ENCODE measurements around the gene LANCL3.

The LANCL3 gene

GRCh38 chrX:37662181-37662580 lies 90.7 kb downstream of the LANCL3 start:
- Histone ChIP-seq H3K9me3 (ENCODE audit: control insufficient read depth, low read length) (no peaks in the 10 kb centered on the region), H3K4me3 (ENCODE audit: insufficient read depth in 1 of 2, low read depth in 1 of 2, low read length in 2 of 2) (no peak overlapping the region), H3K79me1 (replicated peaks; ENCODE audit: low read length, poor library complexity, severe bottlenecking) (no peaks in the 10 kb centered on the region), H3K23ac (ENCODE audit: low read length in 2 of 2) (no peak overlapping the region), H3K4me2 (ENCODE audit: low read length, poor library complexity, severe bottlenecking) (no peak overlapping the region), H3K27me3 (ENCODE audit: control insufficient read depth in 1 of 2, insufficient read depth in 1 of 2, low read length in 2 of 2) (no peaks in the 10 kb centered on the region), H2BK5ac (ENCODE audit: low read depth, low read length, poor library complexity, severe bottlenecking) (no peak overlapping the region), H2BK120ac (ENCODE audit: low read depth, low read length) (no peak overlapping the region), H2AK5ac (ENCODE audit: low read length, severe bottlenecking) (no peak overlapping the region), H3K36me3 (ENCODE audit: control insufficient read depth in 1 of 2, insufficient read depth in 2 of 2, low read depth in 1 of 2, low read length in 2 of 2) (no peaks in the 10 kb centered on the region), H3K9ac (ENCODE audit: low read length) (no peak overlapping the region), H3K18ac (ENCODE audit: low read depth in 1 of 2, low read length in 2 of 2) (no peak overlapping the region), H3K27ac (ENCODE audit: low read length, poor library complexity, severe bottlenecking) (no peak overlapping the region), H3K14ac (ENCODE audit: low read length in 2 of 2) (no peak overlapping the region), H2AFZ (ENCODE audit: low read depth, low read length) (no peak overlapping the region), H2BK15ac (ENCODE audit: low read depth, poor library complexity, severe bottlenecking) (no peak overlapping the region), H3K4me1 (ENCODE audit: control insufficient read depth, insufficient read depth, low read depth, low read length) (no peaks in the 10 kb centered on the region), H2BK12ac (ENCODE audit: low read length in 2 of 2) (no peak overlapping the region), H4K8ac (ENCODE audit: low read length) (no peak overlapping the region), H3K4ac (ENCODE audit: low read depth in 1 of 2, low read length in 2 of 2) (no peak overlapping the region), H4K91ac (ENCODE audit: low read length) (no peak overlapping the region)
- WGBS: 94% methylated on average over 3 of the region's 4 CpGs
- DNase-seq: no peak

GRCh38 chrX:37666516-37666915 lies 95.1 kb downstream of the LANCL3 start:
- Histone ChIP-seq H3K4ac (ENCODE audit: low read depth in 1 of 2, low read length in 2 of 2) (no peak overlapping the region), H3K27me3 (ENCODE audit: control insufficient read depth in 1 of 2, insufficient read depth in 1 of 2, low read length in 2 of 2) (no peaks in the 10 kb centered on the region), H3K9ac (ENCODE audit: low read length) (no peak overlapping the region), H2AFZ (ENCODE audit: low read depth, low read length) (no peak overlapping the region), H3K4me2 (ENCODE audit: low read length, poor library complexity, severe bottlenecking) (no peak overlapping the region), H3K9me3 (ENCODE audit: control insufficient read depth, low read length) (no peaks in the 10 kb centered on the region), H3K79me1 (replicated peaks; ENCODE audit: low read length, poor library complexity, severe bottlenecking) (no peaks in the 10 kb centered on the region), H3K14ac (ENCODE audit: low read length in 2 of 2) (no peak overlapping the region), H2BK15ac (ENCODE audit: low read depth, poor library complexity, severe bottlenecking) (no peak overlapping the region), H3K27ac (ENCODE audit: low read length, poor library complexity, severe bottlenecking) (no peak overlapping the region), H4K91ac (ENCODE audit: low read length) (no peak overlapping the region), H4K8ac (ENCODE audit: low read length) (no peak overlapping the region), H3K4me1 (ENCODE audit: control insufficient read depth, insufficient read depth, low read depth, low read length) (no peaks in the 10 kb centered on the region), H3K4me3 (ENCODE audit: insufficient read depth in 1 of 2, low read depth in 1 of 2, low read length in 2 of 2) (no peak overlapping the region), H3K18ac (ENCODE audit: low read depth in 1 of 2, low read length in 2 of 2) (no peak overlapping the region), H2AK5ac (ENCODE audit: low read length, severe bottlenecking) (no peak overlapping the region), H3K36me3 (ENCODE audit: control insufficient read depth in 1 of 2, insufficient read depth in 2 of 2, low read depth in 1 of 2, low read length in 2 of 2) (no peaks in the 10 kb centered on the region), H3K23ac (ENCODE audit: low read length in 2 of 2) (no peak overlapping the region), H2BK5ac (ENCODE audit: low read depth, low read length, poor library complexity, severe bottlenecking) (no peak overlapping the region), H2BK120ac (ENCODE audit: low read depth, low read length) (no peak overlapping the region), H2BK12ac (ENCODE audit: low read length in 2 of 2) (no peak overlapping the region)
- no peak for DNase-seq

- Histone ChIP-seq H4K91ac (ENCODE audit: low read length) (no peak overlapping the region), H3K27me3 (ENCODE audit: control insufficient read depth in 1 of 2, insufficient read depth in 1 of 2, low read length in 2 of 2) (no peaks in the 10 kb centered on the region), H3K4me2 (ENCODE audit: low read length, poor library complexity, severe bottlenecking) (no peak overlapping the region), H3K4me1 (ENCODE audit: control insufficient read depth, insufficient read depth, low read depth, low read length) (no peaks in the 10 kb centered on the region), H2AFZ (ENCODE audit: low read depth, low read length) (no peak overlapping the region), H3K23ac (ENCODE audit: low read length in 2 of 2) (no peak overlapping the region), H3K9me3 (ENCODE audit: control insufficient read depth, low read length) (no peaks in the 10 kb centered on the region), H4K8ac (ENCODE audit: low read length) (no peak overlapping the region), H3K4ac (ENCODE audit: low read depth in 1 of 2, low read length in 2 of 2) (no peak overlapping the region), H3K18ac (ENCODE audit: low read depth in 1 of 2, low read length in 2 of 2) (no peak overlapping the region), H2BK120ac (ENCODE audit: low read depth, low read length) (no peak overlapping the region), H3K79me1 (replicated peaks; ENCODE audit: low read length, poor library complexity, severe bottlenecking) (no peaks in the 10 kb centered on the region), H2BK15ac (ENCODE audit: low read depth, poor library complexity, severe bottlenecking) (no peak overlapping the region), H3K9ac (ENCODE audit: low read length) (no peak overlapping the region), H2BK5ac (ENCODE audit: low read depth, low read length, poor library complexity, severe bottlenecking) (no peak overlapping the region), H2AK5ac (ENCODE audit: low read length, severe bottlenecking) (no peak overlapping the region), H2BK12ac (ENCODE audit: low read length in 2 of 2) (no peak overlapping the region), H3K36me3 (ENCODE audit: control insufficient read depth in 1 of 2, insufficient read depth in 2 of 2, low read depth in 1 of 2, low read length in 2 of 2) (no peaks in the 10 kb centered on the region), H3K14ac (ENCODE audit: low read length in 2 of 2) (no peak overlapping the region), H3K27ac (ENCODE audit: low read length, poor library complexity, severe bottlenecking) (no peak overlapping the region), H3K4me3 (ENCODE audit: insufficient read depth in 1 of 2, low read depth in 1 of 2, low read length in 2 of 2) (no peak overlapping the region)
- 88% methylated on average over 3 of the region's 6 CpGs for WGBS
- no peak for DNase-seq
Measured at GRCh38 chrX:37667141-37667540, 95.7 kb downstream of the LANCL3 start.

- Histone ChIP-seq H3K23ac (ENCODE audit: low read length in 2 of 2) (no peak overlapping the region), H3K36me3 (ENCODE audit: control insufficient read depth in 1 of 2, insufficient read depth in 2 of 2, low read depth in 1 of 2, low read length in 2 of 2) (no peaks in the 10 kb centered on the region), H3K4me1 (ENCODE audit: control insufficient read depth, insufficient read depth, low read depth, low read length) (no peaks in the 10 kb centered on the region), H3K4ac (ENCODE audit: low read depth in 1 of 2, low read length in 2 of 2) (no peak overlapping the region), H2BK15ac (ENCODE audit: low read depth, poor library complexity, severe bottlenecking) (no peak overlapping the region), H2AK5ac (ENCODE audit: low read length, severe bottlenecking) (no peak overlapping the region), H3K18ac (ENCODE audit: low read depth in 1 of 2, low read length in 2 of 2) (no peak overlapping the region), H3K9ac (ENCODE audit: low read length) (no peak overlapping the region), H4K91ac (ENCODE audit: low read length) (no peak overlapping the region), H3K9me3 (ENCODE audit: control insufficient read depth, low read length) (no peaks in the 10 kb centered on the region), H2BK120ac (ENCODE audit: low read depth, low read length) (no peak overlapping the region), H3K27ac (ENCODE audit: low read length, poor library complexity, severe bottlenecking) (no peak overlapping the region), H3K27me3 (ENCODE audit: control insufficient read depth in 1 of 2, insufficient read depth in 1 of 2, low read length in 2 of 2) (no peaks in the 10 kb centered on the region), H2BK12ac (ENCODE audit: low read length in 2 of 2) (no peak overlapping the region), H3K4me2 (ENCODE audit: low read length, poor library complexity, severe bottlenecking) (no peak overlapping the region), H3K4me3 (ENCODE audit: insufficient read depth in 1 of 2, low read depth in 1 of 2, low read length in 2 of 2) (no peak overlapping the region), H3K79me1 (replicated peaks; ENCODE audit: low read length, poor library complexity, severe bottlenecking) (no peaks in the 10 kb centered on the region), H2AFZ (ENCODE audit: low read depth, low read length) (no peak overlapping the region), H4K8ac (ENCODE audit: low read length) (no peak overlapping the region), H2BK5ac (ENCODE audit: low read depth, low read length, poor library complexity, severe bottlenecking) (no peak overlapping the region), H3K14ac (ENCODE audit: low read length in 2 of 2) (no peak overlapping the region)
- 86% methylated on average over 4 of the region's 4 CpGs for WGBS
- no peak for DNase-seq
Measured at GRCh38 chrX:37672563-37672962, 101.1 kb downstream of the LANCL3 start.
